NCI-H1105 (cell line): Measurements from ENCODE around the gene UBE2Q2.
"Not testable (repeated sequence)": the region's sequence is repeated elsewhere in the genome, so short reads cannot be mapped to it uniquely, and the experiment has no call there.

Experiments used
- DNase-seq: peaks from one replicate; lab custom pipeline; 2025; lab: John Stamatoyannopoulos, UW

Gene UBE2Q2

DNA sequence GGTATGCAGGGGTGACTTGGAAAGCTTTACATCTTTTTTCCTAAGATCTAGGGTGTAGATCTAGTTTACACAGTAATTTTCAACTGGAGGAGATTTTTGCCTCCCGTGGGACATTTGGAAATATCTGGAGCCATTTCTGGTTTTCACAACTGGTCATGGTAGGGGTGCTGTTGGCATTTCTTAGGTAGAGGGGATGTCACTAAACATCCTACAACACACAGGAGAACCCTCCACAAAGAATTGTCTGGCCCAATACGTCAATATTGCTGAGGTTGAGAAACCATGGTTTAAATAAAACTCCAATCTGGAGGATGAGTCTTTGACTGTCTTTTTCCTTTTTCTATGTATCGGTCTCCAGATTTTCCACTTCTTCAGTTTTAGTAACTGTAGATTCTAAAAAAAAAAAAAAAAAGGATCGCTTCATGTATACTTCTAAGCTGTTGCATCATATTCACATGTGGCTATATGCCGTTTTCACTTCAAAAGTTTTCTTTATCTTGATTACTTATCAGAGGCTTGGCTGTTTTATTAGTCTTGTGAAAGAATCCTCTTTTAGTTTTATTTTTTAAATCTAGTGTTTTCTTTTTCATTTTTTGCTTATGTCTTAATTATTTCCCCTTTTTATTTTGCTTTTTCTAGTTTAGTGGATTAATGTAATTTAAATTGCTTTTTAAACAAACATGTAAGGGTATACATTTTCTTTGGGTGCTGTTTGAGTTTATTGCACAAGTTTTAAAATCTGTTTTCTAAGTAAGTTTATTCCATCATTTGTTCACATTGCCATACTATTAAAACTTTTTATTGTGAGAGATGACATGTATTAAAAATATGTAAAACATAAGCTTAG lies 21.2 kb downstream of the UBE2Q2 start:
- DNase-seq: no peak

DNA sequence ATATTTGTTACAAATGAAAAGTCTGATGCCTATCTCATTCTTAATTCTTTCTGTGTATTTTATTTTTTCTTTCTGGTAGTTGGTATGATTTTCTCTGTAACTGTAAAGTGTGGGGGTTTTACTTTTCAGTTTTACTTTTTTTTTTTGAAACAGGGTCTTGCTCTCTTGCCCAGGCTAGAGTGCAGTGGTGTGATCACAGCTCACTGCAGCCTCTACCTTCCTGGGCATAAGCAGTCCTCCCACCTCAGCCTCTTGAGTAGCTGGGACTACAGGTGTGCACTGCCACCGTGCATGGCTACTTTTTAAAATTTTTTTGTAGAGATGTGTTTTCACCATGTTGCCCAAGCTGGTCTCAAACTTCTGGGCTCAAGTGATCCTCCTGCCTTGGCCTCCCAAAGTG lies 22.8 kb downstream of the UBE2Q2 start:
- DNase-seq: not testable (repeated sequence)

DNA sequence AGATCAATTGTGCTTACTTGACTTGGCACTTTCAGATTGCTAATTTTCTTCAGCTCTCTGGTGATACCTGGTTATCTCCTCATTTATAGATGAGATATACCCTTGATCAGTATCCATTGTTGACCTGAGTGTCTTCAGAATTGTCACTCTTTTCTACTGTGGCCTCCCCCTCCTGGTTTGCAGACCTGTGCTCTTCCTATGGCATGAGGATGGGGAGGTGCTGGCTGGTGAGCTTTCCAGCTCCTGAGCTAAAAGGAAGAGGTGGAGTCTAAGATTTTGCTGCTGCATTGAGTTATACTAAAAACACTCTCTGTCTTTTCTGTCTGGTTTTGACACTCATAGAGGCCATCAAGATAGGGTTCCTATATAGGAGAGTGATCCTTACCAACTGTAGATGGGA lies 23.7 kb downstream of the UBE2Q2 start:
- DNase-seq: no peak

DNA sequence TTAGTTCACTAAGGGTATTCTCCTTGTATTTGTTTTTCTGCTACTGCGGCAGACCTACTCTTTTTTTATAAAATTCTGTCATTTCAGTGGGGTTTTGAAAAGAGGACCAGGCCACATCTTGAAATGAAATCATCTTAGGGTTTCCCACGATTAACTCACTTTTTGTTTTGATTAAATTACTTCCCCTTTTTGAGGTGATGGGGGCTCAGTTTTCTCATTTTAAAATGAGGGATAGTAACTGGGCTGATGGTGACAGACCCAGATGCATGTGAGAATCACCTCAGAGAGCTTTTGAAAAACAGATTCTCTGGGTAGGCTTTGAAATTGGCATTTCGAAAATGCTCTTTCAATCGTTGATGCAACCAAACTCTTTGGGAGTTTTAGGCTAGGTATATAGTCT lies 24.2 kb downstream of the UBE2Q2 start:
- no peak for DNase-seq

DNA sequence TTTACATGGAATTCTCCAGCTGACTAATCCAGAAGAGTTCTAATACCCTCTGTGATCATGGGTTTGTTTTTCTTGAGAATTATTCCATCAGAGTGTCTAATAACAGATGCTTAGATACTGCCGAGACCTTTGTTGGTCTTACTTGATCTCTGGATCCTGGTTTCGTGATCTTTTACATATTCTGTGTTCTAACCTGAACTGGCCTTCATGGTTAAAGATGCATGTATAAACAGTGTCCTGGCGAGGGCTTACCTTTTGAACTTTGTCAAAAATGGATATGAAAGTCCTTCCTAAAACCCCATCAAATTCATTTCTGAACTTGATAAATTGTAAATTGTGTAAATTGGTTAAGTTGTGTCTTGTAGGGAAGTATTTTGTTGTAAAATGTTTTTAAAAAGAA lies 24.8 kb downstream of the UBE2Q2 start:
- no peak for DNase-seq

DNA sequence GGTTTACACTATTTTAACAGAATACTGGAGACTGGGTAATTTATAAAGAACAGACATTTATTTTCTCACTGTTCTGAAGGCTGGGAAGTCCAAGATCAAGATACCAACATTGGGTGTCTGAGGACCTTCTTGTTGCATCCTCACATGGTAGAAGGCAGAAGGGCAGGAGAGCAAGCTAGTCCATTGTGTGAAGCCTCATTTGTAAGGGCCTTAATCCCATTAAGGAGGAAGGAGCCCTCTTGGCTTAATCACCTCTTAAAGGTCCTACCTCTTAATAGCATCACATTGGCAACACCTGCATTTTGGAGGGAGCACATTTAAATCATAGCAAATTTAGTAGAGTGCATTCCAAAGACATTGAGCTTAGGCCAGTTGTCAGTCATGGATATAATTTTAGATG lies 26.2 kb downstream of the UBE2Q2 start:
- DNase-seq: no peak

DNA sequence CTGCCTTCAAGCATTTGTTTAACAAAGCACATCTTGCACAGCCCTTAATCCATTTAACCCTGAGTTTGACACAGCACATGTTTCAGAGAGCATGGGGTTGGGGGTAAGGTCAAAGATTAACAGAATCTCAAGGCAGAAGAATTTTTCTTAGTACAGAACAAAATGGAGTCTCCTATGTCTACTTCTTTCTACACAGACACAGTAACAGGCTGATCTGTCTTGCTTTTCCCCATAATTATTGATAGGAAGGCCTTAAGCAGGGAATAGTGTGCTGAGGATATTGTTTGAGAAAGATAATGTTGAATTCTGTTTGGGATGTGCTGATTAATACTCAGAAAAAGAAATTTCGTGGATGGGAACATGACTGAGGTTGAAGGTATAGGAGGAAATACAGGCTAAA lies 28.3 kb downstream of the UBE2Q2 start:
- not testable (repeated sequence) for DNase-seq

DNA sequence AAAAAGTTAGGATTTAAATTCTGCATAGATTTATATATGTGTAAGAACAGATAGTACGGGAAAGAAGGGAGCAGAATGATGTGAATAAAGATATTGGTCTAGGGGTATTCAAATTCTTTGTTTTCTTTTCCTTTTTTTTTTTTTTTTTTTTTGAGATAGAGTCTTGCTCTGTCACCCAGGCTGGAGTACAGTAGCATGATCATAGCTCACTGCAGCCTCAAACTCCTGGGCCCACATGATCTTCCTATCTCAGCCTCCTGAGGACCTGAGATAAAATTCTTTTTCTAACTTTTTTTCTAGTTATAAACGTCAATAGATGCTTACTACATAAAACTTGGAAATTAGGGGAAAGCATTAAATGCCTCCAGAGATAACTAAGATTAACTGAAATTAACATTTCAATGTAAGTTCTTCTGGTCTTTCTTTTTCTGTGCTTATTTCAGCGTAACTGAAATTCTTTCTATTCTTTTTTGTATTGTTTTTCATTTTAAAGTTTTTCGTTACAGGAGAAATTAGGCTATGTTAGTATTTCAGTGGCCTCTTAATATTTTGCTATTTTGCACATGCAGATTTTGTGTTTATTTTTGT lies 29.2 kb downstream of the UBE2Q2 start:
- DNase-seq: no peak

DNA sequence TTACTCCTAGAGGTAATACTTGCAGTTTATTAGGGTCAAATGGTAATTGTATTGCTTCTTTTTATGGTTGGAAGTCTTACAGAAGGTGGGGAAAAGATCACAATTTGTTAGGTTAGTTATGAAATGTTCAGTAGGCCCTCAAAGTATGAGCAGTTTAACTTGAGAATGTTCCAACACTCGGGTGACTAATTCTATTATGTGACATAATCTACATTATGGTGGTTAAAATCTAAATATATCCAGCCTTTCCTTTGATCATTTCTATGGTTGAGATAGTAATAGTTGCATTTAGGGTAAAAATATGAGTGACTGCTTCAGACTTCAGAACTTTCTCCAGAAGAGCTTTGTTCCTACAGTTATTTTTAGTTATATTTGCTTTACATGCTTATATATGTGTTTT lies 40.8 kb downstream of the UBE2Q2 start:
- DNase-seq: no peak

DNA sequence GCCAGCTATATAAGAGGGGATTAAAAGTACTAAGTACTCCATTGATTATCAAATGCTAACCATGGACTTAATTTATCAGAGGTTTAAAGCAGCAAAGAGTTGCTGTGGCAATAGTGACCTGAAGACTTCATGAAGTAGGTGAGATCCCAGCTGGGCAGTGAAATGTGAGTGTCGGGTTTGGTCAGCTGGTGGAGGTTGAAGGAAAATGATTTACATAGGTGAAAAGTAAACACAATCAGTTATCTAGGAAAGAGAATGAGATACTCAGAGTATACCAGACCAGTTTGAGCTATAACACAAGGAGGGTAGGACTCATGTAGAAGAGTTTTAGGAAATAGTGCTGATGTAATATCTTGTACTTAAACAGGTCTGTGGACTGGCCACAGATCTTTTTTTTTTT lies 43.9 kb downstream of the UBE2Q2 start:
- no peak for DNase-seq

DNA sequence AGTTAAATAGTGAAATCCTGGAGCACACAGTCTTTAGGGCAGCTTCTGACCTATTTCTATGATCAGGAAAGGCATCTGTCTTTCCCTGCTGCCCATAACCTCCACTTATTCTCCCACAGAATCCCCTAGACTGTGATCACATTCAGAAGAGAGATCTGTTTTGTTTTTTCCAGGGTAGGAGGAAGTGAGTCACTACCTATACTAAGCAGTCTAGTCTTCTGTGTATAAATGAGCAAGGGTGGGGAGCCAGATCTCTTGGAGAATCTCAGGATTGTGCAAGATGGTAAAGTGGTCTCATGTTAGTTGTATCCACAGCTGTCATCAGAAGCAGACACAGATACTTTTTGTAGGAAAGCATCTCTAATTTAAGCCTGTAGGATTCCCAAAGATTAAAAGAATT lies 48.6 kb downstream of the UBE2Q2 start:
- no peak for DNase-seq

DNA sequence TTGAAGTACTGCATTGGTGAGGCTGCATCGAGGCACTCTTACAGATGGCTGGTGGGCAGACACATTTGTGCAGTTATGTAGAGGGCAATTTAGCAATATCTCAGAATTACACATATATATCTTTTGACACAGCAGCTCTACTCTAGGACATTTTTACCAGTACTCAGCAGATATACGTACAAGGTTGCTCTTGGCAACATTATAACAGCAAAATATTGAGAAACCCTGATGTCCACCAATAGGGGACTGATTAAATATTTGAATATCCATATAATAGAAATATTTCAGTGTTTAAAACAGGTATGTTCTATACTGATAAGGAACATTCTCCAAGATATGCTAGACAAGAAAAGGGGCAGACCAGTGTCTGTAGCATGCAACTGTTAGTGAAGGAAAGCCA lies 52.5 kb downstream of the UBE2Q2 start:
- no peak for DNase-seq

DNA sequence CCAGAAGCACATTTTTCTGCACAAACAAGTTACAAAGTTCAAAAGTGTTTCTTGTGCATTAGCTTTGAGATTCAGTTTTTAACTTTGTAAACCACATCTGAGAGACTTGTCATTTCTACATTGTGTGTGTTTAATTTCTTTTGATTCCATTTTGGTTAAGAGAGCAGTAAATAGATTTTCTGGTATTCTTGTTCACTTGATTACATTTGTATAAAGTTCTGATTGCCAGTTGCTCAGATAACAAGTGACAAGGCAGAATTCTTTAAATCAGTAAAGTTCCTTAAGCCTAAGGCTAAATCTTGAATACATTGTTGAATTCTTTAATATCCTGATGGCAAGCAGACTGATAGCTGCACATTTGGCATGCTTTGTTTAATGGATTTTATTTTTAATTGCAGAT lies 57.3 kb downstream of the UBE2Q2 start:
- no peak for DNase-seq

DNA sequence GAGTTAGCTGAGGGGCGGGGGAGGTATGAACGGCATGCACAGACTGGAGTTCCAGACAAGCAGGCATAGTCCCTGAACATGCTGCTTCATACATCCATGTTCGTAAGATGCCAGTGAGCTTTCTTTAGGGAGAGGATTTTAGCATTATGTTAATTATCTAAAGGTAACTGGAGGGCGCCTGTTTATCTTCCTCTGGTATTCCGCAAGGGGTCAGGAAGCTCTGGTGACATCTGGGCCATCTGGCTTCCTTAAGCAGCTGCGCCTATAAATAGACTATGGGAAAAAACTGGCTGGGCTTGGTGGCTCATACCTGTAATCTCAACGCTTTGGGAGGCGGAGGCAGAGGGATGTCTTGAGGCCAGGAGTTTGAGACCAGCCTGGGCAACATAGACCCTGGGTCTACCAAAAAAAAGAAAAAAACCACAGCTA lies 58.9 kb downstream of the UBE2Q2 start:
- DNase-seq: no peak

DNA sequence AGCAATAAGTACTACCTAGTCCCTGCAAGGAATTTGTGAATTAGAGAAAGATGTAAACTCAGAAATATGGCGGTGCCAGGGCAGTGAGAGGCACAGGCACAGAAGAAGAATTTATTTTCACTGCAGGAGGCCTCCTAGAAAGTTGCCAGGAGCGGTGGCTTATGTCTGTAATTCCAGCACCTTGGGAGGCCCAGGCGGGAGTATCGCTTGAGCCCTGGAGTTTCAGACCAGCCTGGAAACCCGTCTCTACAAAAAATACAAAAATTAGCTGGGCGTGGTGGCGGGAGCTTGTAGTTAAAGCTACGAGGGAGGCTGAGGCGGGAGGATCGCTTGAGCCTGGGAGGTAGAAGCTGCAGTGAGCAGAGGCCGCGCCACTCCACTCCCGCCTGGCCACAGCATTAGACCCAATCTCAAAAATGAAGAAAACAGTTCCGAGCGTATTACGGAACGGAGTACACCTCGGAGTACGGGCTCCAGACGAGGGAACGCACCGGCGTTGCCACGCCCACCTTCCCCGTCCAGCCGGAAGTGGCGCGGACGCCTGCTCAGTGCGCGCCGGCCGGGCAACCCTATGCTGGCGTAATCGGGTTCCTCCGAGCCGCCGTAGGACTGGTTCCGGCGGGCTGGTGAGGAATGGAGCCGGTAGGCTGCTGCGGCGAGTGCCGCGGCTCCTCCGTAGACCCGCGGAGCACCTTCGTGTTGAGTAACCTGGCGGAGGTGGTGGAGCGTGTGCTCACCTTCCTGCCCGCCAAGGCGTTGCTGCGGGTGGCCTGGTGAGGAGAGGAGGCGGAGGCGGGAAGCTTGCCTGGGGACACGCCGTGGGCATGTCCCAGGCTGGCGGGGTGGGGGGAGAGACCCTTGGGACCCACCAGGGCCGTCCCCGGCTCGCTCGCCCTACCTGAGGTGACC lies 60.3 kb downstream of the UBE2Q2 start, which contains the start of gene FBXO22:
FBXO22 (plus strand) TSS at position 548 of the 909 bp plus-strand sequence; CDS start at position 634, 86 bp downstream.
- peak; percentile 70 for DNase-seq

DNA sequence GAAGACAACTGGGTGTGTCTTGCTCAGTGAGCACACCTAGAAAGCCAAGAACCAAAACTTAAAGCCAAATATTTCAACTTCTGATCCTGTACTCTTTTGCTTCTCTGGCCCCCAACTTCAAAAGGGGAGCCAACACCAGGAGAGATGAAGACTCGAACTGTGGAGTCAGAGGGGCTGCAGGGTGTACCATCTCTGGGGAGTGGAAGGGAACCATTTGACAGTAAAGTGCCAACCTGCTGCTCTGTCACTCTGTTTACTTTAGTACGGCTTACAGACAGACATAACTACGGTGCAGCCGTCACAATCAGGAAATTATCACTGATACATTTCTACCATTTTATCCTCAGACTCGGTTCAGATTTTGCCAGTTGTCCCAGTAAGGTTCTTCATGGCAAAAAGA lies 62.0 kb downstream of the UBE2Q2 start:
- no peak for DNase-seq

DNA sequence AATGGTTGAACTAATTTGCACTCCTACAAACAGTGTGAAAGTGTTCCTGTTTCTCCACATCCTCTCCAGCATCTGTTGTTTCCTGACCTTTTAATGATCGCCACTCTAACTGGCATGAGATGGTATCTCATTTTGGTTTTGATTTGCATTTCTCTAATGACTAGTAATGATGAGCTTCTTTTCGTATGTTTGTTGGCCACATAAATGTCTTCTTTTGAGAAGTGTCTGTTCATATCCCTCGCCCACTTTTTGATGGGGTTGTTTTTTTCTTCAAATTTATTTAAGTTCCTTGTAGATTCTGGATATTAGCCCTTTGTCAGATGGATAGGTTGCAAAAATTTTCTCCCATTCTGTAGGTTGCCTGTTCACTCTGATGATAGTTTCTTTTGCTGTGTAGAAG lies 67.1 kb downstream of the UBE2Q2 start:
- DNase-seq: not testable (repeated sequence)

DNA sequence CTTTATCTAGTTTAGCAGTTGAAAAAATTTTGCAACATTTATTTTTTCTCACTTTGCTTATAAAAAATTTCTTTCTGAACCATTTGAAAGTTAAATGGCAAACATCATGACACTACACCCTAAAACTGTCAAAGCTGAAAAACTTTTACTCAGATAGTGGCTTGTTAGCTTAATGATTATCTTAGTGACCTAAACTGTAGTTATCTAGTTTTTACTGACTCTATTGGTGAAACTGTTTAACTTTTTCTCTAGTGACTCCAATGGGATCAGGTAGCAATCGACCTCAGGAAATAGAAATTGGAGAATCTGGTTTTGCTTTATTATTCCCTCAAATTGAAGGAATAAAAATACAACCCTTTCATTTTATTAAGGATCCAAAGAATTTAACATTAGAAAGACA lies 73.7 kb downstream of the UBE2Q2 start:
- DNase-seq: no peak

DNA sequence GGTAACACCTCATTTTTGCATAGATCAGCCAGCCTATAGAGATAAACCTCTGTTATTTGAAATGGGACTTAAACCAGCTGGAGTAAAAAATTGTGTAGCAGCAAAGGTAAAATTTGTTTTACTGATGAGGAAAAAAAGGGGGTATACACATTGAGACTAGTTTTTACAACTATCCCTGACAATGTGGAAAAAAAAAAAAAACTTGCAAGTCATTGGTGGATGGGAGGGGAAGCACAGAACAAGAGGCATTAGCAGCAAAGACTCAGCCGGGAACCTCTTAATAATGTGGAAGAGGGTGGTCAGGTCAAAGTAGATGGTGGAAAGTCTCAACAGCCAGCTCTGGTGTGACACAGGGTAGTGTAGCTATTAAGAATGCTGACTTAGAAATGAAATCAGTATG lies 74.9 kb downstream of the UBE2Q2 start:
- no peak for DNase-seq

DNA sequence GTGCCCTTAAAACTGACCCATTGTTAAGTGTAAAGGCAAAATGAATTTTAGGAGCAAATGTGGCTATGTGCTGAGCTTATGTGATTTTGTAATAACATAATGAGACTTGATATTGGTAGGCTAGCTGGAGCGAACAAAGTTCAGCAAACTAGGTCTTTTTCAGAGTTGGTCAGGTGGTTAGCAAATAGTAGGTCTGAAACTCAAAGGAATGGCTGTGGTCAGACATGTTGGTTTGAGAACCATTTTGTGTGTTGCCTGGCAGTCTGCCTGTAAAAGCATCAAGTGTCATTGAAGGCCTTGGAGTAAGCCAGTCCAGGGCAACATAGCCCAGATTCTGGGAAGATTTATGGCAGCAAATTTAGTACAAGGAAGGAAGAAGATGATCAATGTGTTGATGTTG lies 76.8 kb downstream of the UBE2Q2 start:
- no peak for DNase-seq

DNA sequence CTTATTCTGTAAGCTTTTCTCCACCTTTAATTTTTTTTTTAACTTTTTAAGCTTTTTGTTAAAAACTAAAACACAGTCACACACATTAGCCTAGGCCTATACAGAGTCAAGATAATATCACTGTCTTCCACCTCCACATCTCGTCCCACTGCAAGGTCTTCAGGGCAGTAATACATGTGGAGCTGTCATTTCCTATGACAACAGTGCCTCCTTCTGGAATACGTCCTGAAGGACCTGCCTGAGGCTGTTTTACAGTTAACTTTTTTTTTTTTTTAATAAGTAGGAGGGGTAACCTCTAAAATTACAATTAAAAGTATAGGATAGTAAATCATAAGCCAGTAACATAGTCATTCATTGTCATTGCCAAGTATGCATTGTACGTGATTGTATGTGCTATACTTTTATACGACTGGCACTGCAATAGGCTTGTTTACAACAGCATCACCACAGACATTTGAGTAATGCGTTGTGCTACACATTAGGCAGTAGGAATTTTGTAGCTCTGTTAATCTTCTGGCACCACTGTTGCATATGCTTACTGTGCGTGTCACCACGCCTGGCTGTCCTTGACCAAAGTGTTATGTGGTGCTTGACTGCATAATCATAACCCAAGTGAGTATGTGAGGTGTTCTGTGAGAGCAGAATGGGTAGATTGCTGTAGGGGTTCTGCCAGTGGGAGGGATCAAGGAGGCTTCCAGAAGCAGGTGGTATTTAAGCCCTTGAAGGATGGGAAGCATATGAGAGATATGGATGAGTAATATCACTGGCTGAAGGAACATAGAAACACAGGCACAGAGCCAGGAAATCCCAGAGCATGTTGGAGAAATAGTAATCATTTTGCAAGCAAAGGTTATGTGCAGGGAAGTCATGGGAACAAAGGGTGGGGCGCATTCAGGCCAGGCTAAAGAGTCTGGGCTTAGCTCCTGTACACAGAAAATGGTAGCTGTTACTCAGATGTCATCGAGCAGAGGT lies 78.8 kb downstream of the UBE2Q2 start:
- DNase-seq: no peak
